AG04449 (cell line): Measurements from ENCODE around the gene GET4.

Experiments
- CTCF ChIA-PET: fragments of 350-600 bp; formaldehyde crosslinking; extraction: SDS; loops from one replicate; lab custom pipeline; 2021; ENCODE audit warnings: antibody characterized with exemption; lab: Yijun Ruan, JAX
- POLR2A ChIA-PET: fragments of 400-600, 350-600 bp; formaldehyde crosslinking; extraction: SDS; loops from one replicate; lab custom pipeline; 2020; ENCODE audit warnings: antibody characterized with exemption, inconsistent platforms; lab: Yijun Ruan, JAX
- DNase-seq: peaks from one replicate; pipeline ENCODE4 v3.0.0-alpha.2; 2010; ENCODE audit warnings: low read depth, low spot score
- H3K4me3 ChIP-seq: 2 replicates; pipeline ENCODE4 v1.5.1; 2011; ENCODE audit warnings: low read depth, mild to moderate bottlenecking, control low read depth, low read length
- TF ChIP-seq, protein P1 (sequence below): IDR thresholded peaks from one replicate; pipeline ENCODE4 v1.5.1; 2011; ENCODE audit warnings: mild to moderate bottlenecking, moderate library complexity, low read length, control low read depth, inconsistent platforms; ENCODE audit not compliant: insufficient read depth; ENCODE audit errors: missing control alignments

Gene GET4

DNA sequence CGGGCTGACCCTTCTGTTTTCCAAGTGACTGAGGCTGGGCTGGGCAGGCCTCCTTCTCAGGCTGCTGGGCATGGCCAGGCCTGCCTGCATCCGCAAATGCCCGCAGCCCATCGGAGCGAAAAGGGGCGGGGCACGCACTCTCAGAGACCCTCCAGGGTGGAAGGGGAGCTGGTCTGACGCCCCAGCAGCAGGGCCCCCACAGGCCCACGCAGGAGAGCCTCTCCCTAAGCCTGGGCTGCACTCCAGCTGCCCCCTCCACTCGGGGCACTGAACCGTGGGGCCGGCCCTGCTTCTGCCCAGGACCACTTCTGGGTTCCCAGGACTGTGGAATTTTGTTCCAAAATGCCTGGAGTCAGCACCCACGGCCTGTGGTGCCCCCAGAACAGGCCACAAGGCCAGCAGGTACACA lies 68.8 kb downstream of the GET4 start:
- ChIA-PET CTCF (no interaction called here), POLR2A (no interaction called here)
- TF ChIP-seq, protein P1, sequence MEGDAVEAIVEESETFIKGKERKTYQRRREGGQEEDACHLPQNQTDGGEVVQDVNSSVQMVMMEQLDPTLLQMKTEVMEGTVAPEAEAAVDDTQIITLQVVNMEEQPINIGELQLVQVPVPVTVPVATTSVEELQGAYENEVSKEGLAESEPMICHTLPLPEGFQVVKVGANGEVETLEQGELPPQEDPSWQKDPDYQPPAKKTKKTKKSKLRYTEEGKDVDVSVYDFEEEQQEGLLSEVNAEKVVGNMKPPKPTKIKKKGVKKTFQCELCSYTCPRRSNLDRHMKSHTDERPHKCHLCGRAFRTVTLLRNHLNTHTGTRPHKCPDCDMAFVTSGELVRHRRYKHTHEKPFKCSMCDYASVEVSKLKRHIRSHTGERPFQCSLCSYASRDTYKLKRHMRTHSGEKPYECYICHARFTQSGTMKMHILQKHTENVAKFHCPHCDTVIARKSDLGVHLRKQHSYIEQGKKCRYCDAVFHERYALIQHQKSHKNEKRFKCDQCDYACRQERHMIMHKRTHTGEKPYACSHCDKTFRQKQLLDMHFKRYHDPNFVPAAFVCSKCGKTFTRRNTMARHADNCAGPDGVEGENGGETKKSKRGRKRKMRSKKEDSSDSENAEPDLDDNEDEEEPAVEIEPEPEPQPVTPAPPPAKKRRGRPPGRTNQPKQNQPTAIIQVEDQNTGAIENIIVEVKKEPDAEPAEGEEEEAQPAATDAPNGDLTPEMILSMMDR = no peak
- no peak for DNase-seq
- no peak overlapping the region for H3K4me3 ChIP-seq

- no peak for DNase-seq
- ChIA-PET POLR2A (no interaction called here), CTCF (no interaction called here)
- TF ChIP-seq, protein P1 = no peak
- H3K4me3 ChIP-seq = no peak overlapping the region
These were observed 69.4 kb downstream of the GET4 start for GRCh38 chr7:945556-946255.
